Colonic mucosa (tissue), 4 donors: ENCODE results near the gene NOL4L. TPM values are rescaled to one million over a fixed set of nuclear protein-coding genes. Genes with fewer than 3 reads are reported as not detected.

Experiments
- DNase-seq: peaks from one replicate; pipeline ENCODE4 v3.0.0-alpha.2; 2020
- H3K27ac ChIP-seq: fragments of 200-600 bp; one replicate; pipeline ENCODE4 v1.8.0; 2021
- H3K27me3 ChIP-seq: fragments of 200-600 bp; one replicate; pipeline ENCODE4 v1.8.0; 2021
- H3K36me3 ChIP-seq: fragments of 200-600 bp; one replicate; pipeline ENCODE4 v1.8.0; 2021
- H3K4me1 ChIP-seq: fragments of 200-600 bp; one replicate; pipeline ENCODE4 v1.8.0; 2021; ENCODE audit warnings: mild to moderate bottlenecking
- H3K4me3 ChIP-seq: fragments of 200-600 bp; one replicate; pipeline ENCODE4 v1.8.0; 2021
- H3K9ac ChIP-seq, 2 donors: one replicate each; pipeline ENCODE4 v1.7.0; 2013; ENCODE audit warnings: control low read depth in 2 of 2, low read depth in 2 of 2, low read length in 2 of 2
- H3K9me3 ChIP-seq: fragments of 200-600 bp; one replicate; pipeline ENCODE4 v1.8.0; 2021
- CTCF ChIP-seq: fragments of 200-600 bp; IDR thresholded peaks from one replicate; pipeline ENCODE4 v1.8.0; 2022; ENCODE audit warnings: antibody characterized with exemption, mild to moderate bottlenecking
- intact Hi-C: fragments of 100-400 bp; cut with DNase I; formaldehyde crosslinking; loops from one replicate; pipeline ENCODE4 v1.14.1; 2022
- total RNA-seq, 2 donors: library from RNA; stranded (reverse); fragmentation: NEBNext Ultra II Directional in 1 of 2; extraction: Animal tissue kit (Norgen Biotek cat#: 25700) in 1 of 2; gene quantifications; one replicate each; pipeline ENCODE4 v1.2.1, GENCODE V29; 2021
- donor health status: healthy.
- donor health status: DM: no; HTN: no; CAD: no.
- donor health status: DM: no; HTN: no; CAD: no.

The NOL4L gene
- total RNA-seq, 2 donors from 2014 or later: 54.2 to 58.0 TPM

GRCh38 chr20:32488066-32488838, 96.9 kb downstream of the NOL4L start:
- no peak overlapping the region for H3K4me3 ChIP-seq
- no peaks in the 10 kb centered on the region for H3K27me3 ChIP-seq
- H3K36me3 ChIP-seq: no peaks in the 10 kb centered on the region
- no peak overlapping the region for H3K9ac ChIP-seq
- no peaks in the 10 kb centered on the region for H3K4me1 ChIP-seq
- intact Hi-C loops: loop anchor here (10.0 kb wide), 2 partner anchors 133 to 283 kb away; partner anchors contain the start of genes ASXL1, PLAGL2 and POFUT1
- no peaks in the 10 kb centered on the region for H3K9me3 ChIP-seq
- DNase-seq: no peak
- H3K27ac ChIP-seq: no peak overlapping the region
- no peak for TF ChIP-seq CTCF

GRCh38 chr20:32487381-32487780, 97.8 kb downstream of the NOL4L start:
- Histone ChIP-seq H3K9ac (no peak overlapping the region), H3K27ac (no peak overlapping the region), H3K4me3 (no peak overlapping the region), H3K36me3 (no peaks in the 10 kb centered on the region), H3K9me3 (no peaks in the 10 kb centered on the region), H3K27me3 (no peaks in the 10 kb centered on the region), H3K4me1 (no peaks in the 10 kb centered on the region)
- intact Hi-C loops: loop anchor here (10.0 kb wide), 2 partner anchors 133 to 283 kb away; partner anchors contain the start of genes ASXL1, PLAGL2 and POFUT1
- TF ChIP-seq CTCF: no peak
- no peak for DNase-seq

DNA sequence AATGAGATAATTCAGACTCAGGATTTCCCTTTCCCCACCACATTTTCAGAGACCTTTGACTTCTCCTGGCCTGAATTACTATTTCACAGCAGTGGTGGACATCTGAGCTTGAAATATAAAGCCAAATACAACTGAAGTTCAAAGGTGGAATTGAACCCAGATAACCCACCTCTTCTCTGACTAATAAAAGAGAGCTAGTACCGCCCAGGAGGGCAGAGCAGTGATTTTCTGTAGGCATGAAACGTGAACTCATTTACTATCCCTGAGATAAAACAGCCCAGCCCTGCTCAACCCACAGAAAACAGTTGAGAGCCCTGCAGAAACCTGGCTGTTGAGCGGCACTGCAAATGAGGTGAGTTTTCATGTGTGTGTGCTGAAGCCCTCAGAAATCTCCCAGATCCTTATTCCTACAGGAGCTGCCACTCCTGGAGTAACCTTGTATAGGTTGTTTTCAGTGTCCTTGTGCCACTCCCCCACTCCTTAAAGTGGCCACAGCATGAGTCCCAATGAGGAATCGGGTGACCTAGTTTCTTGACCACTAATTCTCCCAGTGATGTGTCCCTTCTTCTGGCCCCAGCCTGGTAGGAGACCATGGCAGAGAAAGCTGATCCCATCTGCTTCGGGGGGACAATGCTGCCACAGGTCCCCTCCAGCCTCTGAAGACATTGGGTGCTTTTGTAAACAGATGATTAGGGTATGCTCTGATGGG, 99.2 kb downstream of the NOL4L start:
- peak; percentile 38 for DNase-seq
- Histone ChIP-seq H3K27me3 (no peaks in the 10 kb centered on the region), H3K27ac (peak overlapping the region; percentile 90), H3K9ac (no peak overlapping the region), H3K36me3 (no peaks in the 10 kb centered on the region), H3K4me1 (no peaks in the 10 kb centered on the region), H3K9me3 (no peaks in the 10 kb centered on the region), H3K4me3 (no peak overlapping the region)
- intact Hi-C loops: loop anchor here (10.0 kb wide), 2 partner anchors 131 to 281 kb away; partner anchors contain the start of genes ASXL1, PLAGL2 and POFUT1
- TF ChIP-seq CTCF: no peak

- DNase-seq: peak; percentile 90
- no peaks in the 10 kb centered on the region for H3K27me3 ChIP-seq
Measured at GRCh38 chr20:32484958-32485769, 100.0 kb downstream of the NOL4L start.

More at GRCh38 chr20:32484958-32485769, 100.0 kb downstream of the NOL4L start:
- TF ChIP-seq CTCF: peak; percentile 86
- intact Hi-C loops: loop anchor here (10.0 kb wide), 2 partner anchors 130 to 280 kb away; partner anchors contain the start of genes ASXL1, PLAGL2 and POFUT1
- H3K9ac ChIP-seq: peak overlapping the region; percentile 51 to 77
- peak overlapping the region; percentile 90 for H3K27ac ChIP-seq
- no peaks in the 10 kb centered on the region for H3K9me3 ChIP-seq
- H3K4me3 ChIP-seq: peak overlapping the region; percentile 71
- H3K36me3 ChIP-seq: no peaks in the 10 kb centered on the region
- H3K4me1 ChIP-seq: peaks cover 3% of the 10 kb centered on the region
